SK-N-SH treated with all-trans-retinoic acid at 6 μM for 48 hours (cell line): Measurements from ENCODE around the gene NMT1.

Experiments
- ATAC-seq: fragments of 200-7000 bp; cut with Tn5 transposase; 3 replicates; pipeline ENCODE4 v1.9.1; 2020; ENCODE audit warnings: mild to moderate bottlenecking, moderate library complexity
- ARNTL ChIP-seq: fragments of 450-650 bp; formaldehyde crosslinking; IDR thresholded peaks from 2 replicates; pipeline ENCODE4 v1.5.0; 2020; ENCODE audit warnings: low read depth, mild to moderate bottlenecking, moderate library complexity, borderline replicate concordance
- BACH2 ChIP-seq: fragments of 250-450 bp; sonication (Bioruptor Pico); IDR thresholded peaks from 2 replicates; pipeline ENCODE4 v1.9.0; 2021; ENCODE audit warnings: mild to moderate bottlenecking, borderline replicate concordance
- CREB5 ChIP-seq: fragments of 250-450 bp; sonication (Bioruptor Pico); IDR thresholded peaks from 2 replicates; pipeline ENCODE4 v1.5.1; 2020; ENCODE audit warnings: low read depth, mild to moderate bottlenecking, moderate library complexity
- CSDC2 ChIP-seq: fragments of 250-450 bp; sonication (Bioruptor Pico); IDR thresholded peaks from 2 replicates; pipeline ENCODE4 v1.5.0; 2020; ENCODE audit warnings: mild to moderate bottlenecking, moderate library complexity
- CSRNP3 ChIP-seq: fragments of 250-450 bp; sonication (Bioruptor Pico); IDR thresholded peaks from 2 replicates; pipeline ENCODE4 v1.5.1; 2021; ENCODE audit warnings: mild to moderate bottlenecking, moderate library complexity
- ESRRG ChIP-seq: fragments of 250-450 bp; sonication (Bioruptor Pico); IDR thresholded peaks from 2 replicates; pipeline ENCODE4 v1.6.1; 2021; ENCODE audit warnings: mild to moderate bottlenecking
- GLIS3 ChIP-seq: fragments of 250-450 bp; sonication (Bioruptor Pico); IDR thresholded peaks from 2 replicates; pipeline ENCODE4 v1.5.0; 2020; ENCODE audit warnings: mild to moderate bottlenecking, moderate library complexity
- ISL1 ChIP-seq: fragments of 250-450 bp; sonication (Bioruptor Pico); IDR thresholded peaks from 2 replicates; pipeline ENCODE4 v2.1.2; 2022; ENCODE audit warnings: mild to moderate bottlenecking, moderate library complexity
- OSR1 ChIP-seq: fragments of 250-450 bp; sonication (Bioruptor Pico); IDR thresholded peaks from 2 replicates; pipeline ENCODE4 v1.8.0; 2022; ENCODE audit warnings: moderate library complexity, mild to moderate bottlenecking, inconsistent platforms
- PATZ1 ChIP-seq: fragments of 250-450 bp; sonication (Bioruptor Pico); IDR thresholded peaks from 2 replicates; pipeline ENCODE4 v1.8.0; 2020; ENCODE audit warnings: mild to moderate bottlenecking, moderate library complexity, borderline replicate concordance
- POU6F1 ChIP-seq: fragments of 250-450 bp; sonication (Bioruptor Pico); IDR thresholded peaks from 2 replicates; pipeline ENCODE4 v1.8.0; 2021; ENCODE audit warnings: low read depth, mild to moderate bottlenecking, moderate library complexity, borderline replicate concordance
- PPARA ChIP-seq: fragments of 250-450 bp; sonication (Bioruptor Pico); IDR thresholded peaks from 2 replicates; pipeline ENCODE4 v1.5.0; 2020; ENCODE audit warnings: mild to moderate bottlenecking, borderline replicate concordance
- RARB ChIP-seq: fragments of 250-450 bp; sonication (Bioruptor Pico); IDR thresholded peaks from 2 replicates; pipeline ENCODE4 v1.8.0; 2021; ENCODE audit warnings: mild to moderate bottlenecking, moderate library complexity
- SNAI2 ChIP-seq: fragments of 250-450 bp; sonication (Bioruptor Pico); IDR thresholded peaks from 2 replicates; pipeline ENCODE4 v1.5.0; 2020; ENCODE audit warnings: mild to moderate bottlenecking, moderate library complexity
- TCF4 ChIP-seq: fragments of 250-450 bp; sonication (Bioruptor Pico); IDR thresholded peaks from 2 replicates; pipeline ENCODE4 v1.8.0; 2021; ENCODE audit warnings: mild to moderate bottlenecking, moderate library complexity, borderline replicate concordance
- TOX ChIP-seq: fragments of 250-450 bp; sonication (Bioruptor Pico); IDR thresholded peaks from 2 replicates; pipeline ENCODE4 v1.8.0; 2021; ENCODE audit warnings: mild to moderate bottlenecking, moderate library complexity, borderline replicate concordance
- TSHZ2 ChIP-seq: fragments of 250-450 bp; sonication (Bioruptor Pico); IDR thresholded peaks from 2 replicates; pipeline ENCODE4 v1.5.0; 2020; ENCODE audit warnings: mild to moderate bottlenecking, moderate library complexity
- ZC3H10 ChIP-seq: fragments of 250-450 bp; sonication (Bioruptor Pico); IDR thresholded peaks from 2 replicates; pipeline ENCODE4 v1.5.1; 2021; ENCODE audit warnings: mild to moderate bottlenecking, moderate library complexity
- ZFP3 ChIP-seq: fragments of 250-450 bp; sonication (Bioruptor Pico); IDR thresholded peaks from 2 replicates; pipeline ENCODE4 v1.5.0; 2020; ENCODE audit warnings: mild to moderate bottlenecking, moderate library complexity
- ZFP30 ChIP-seq: fragments of 450-650 bp; formaldehyde crosslinking; IDR thresholded peaks from 2 replicates; pipeline ENCODE4 v1.5.0; 2022; ENCODE audit warnings: mild to moderate bottlenecking, moderate library complexity
- ZNF565 ChIP-seq: fragments of 450-650 bp; formaldehyde crosslinking; conservative IDR thresholded peaks from 2 replicates; pipeline ENCODE4 v1.5.0; 2020; ENCODE audit warnings: low read depth, mild to moderate bottlenecking, moderate library complexity
- ZNF70 ChIP-seq: fragments of 450-650 bp; formaldehyde crosslinking; IDR thresholded peaks from 2 replicates; pipeline ENCODE4 v1.5.0; 2020; ENCODE audit warnings: mild to moderate bottlenecking, moderate library complexity
- ZNF8 ChIP-seq: fragments of 450-650 bp; formaldehyde crosslinking; IDR thresholded peaks from 2 replicates; pipeline ENCODE4 v1.5.0; 2020; ENCODE audit warnings: mild to moderate bottlenecking, moderate library complexity

The NMT1 gene

GRCh38 chr17:45101883-45102811, 41.0 kb downstream of the NMT1 start:
- no peak for ATAC-seq
- TF ChIP-seq ESRRG (CRISPR knock-in tag) (no peak), ARNTL (CRISPR knock-in tag) (no peak), TSHZ2 (CRISPR knock-in tag) (no peak), PATZ1 (CRISPR knock-in tag) (no peak), ZFP3 (CRISPR knock-in tag) (no peak), CSRNP3 (CRISPR knock-in tag) (no peak), ZNF8 (CRISPR knock-in tag) (no peak), ISL1 (CRISPR knock-in tag) (no peak), CSDC2 (CRISPR knock-in tag) (no peak), GLIS3 (CRISPR knock-in tag) (no peak), OSR1 (no peak), RARB (CRISPR knock-in tag) (no peak), ZNF70 (CRISPR knock-in tag) (no peak), BACH2 (CRISPR knock-in tag) (no peak)

- ATAC-seq = no peak
- TF ChIP-seq CREB5 (CRISPR knock-in tag) (no peak), TOX (CRISPR knock-in tag) (no peak), SNAI2 (no peak), PPARA (CRISPR knock-in tag) (no peak), BACH2 (CRISPR knock-in tag) (no peak), OSR1 (no peak), ZNF8 (CRISPR knock-in tag) (no peak), ZNF70 (CRISPR knock-in tag) (no peak)
Observed at GRCh38 chr17:45102856-45103255, 41.7 kb downstream of the NMT1 start.

- no peak for ATAC-seq
- no peak for TF ChIP-seq GLIS3 (CRISPR knock-in tag)
- no peak for TF ChIP-seq SNAI2
- TF ChIP-seq ZNF565 = no peak
- no peak for TF ChIP-seq TCF4 (CRISPR knock-in tag)
- no peak for TF ChIP-seq POU6F1 (CRISPR knock-in tag)
- TF ChIP-seq ZNF70 (CRISPR knock-in tag) = no peak
- no peak for TF ChIP-seq ARNTL (CRISPR knock-in tag)
- TF ChIP-seq ZFP30 (CRISPR knock-in tag) = no peak
- TF ChIP-seq CREB5 (CRISPR knock-in tag) = no peak
- no peak for TF ChIP-seq ISL1 (CRISPR knock-in tag)
- TF ChIP-seq CSDC2 (CRISPR knock-in tag) = no peak
- TF ChIP-seq BACH2 (CRISPR knock-in tag) = no peak
- no peak for TF ChIP-seq ESRRG (CRISPR knock-in tag)
- TF ChIP-seq ZC3H10 (CRISPR knock-in tag) = no peak
- TF ChIP-seq ZNF8 (CRISPR knock-in tag) = no peak
- no peak for TF ChIP-seq OSR1
- no peak for TF ChIP-seq CSRNP3 (CRISPR knock-in tag)
Observed at GRCh38 chr17:45103269-45103795, 42.2 kb downstream of the NMT1 start.
